Measurements from ENCODE around the gene LRRC32.

Gene LRRC32

DNA sequence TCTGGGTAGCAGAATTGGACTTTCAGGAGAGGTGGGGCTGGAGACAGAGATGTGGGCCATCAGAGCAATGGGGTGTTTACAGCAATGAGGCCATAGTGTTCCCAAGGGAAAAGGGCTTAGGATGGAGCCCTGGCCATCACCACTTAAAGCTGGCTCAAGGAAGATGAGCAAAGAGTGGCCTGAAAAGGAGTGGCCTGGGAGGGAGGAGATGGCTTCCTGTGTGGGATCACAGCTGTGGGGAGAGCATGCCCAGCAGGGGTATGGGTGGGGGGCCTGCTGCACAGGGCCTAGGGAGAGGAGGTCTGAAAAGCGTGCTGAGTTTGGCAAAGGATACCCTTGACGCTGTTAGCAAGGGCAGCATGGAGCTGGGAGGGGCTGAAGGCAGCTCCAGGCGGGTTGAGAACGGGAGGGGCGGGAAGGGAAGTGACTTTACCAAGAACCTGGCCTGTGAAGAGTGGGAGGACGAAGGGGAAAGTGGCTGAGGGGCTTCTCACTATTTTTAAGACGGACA is 13.9 kb downstream of the LRRC32 start:
- Histone ChIP-seq H3K36me3 (ENCODE audit: control insufficient read depth in 1 of 2, insufficient read depth in 2 of 2, low read depth in 1 of 2, low read length in 2 of 2) (peaks cover 37 to 60% of the 10 kb centered on the region in 2 experiments), H3K14ac (ENCODE audit: low read length in 2 of 2) (no peak overlapping the region), H3K9ac (ENCODE audit: low read length) (peak overlapping the region; percentile 4), H3K79me1 (replicated peaks; ENCODE audit: low read length, poor library complexity, severe bottlenecking) (no peaks in the 10 kb centered on the region), H3K4ac (ENCODE audit: low read depth in 1 of 2, low read length in 2 of 2) (no peak overlapping the region), H3K4me2 (ENCODE audit: low read length, poor library complexity, severe bottlenecking) (no peak overlapping the region), H3K4me1 (ENCODE audit: control insufficient read depth, insufficient read depth, low read depth, low read length) (peaks cover 4% of the 10 kb centered on the region), H2AK5ac (ENCODE audit: low read length, severe bottlenecking) (no peak overlapping the region), H2BK12ac (ENCODE audit: low read length in 2 of 2) (peak overlapping the region in 1 of 2 experiments; percentile 73), H3K27me3 (ENCODE audit: control insufficient read depth in 1 of 2, insufficient read depth in 1 of 2, low read length in 2 of 2) (peaks cover 0 to 3% of the 10 kb centered on the region in 2 experiments), H2BK15ac (ENCODE audit: low read depth, poor library complexity, severe bottlenecking) (peak overlapping the region; percentile 3), H3K23ac (ENCODE audit: low read length in 2 of 2) (no peak overlapping the region), H4K8ac (ENCODE audit: low read length) (no peak overlapping the region), H2BK120ac (ENCODE audit: low read depth, low read length) (no peak overlapping the region), H3K27ac (ENCODE audit: low read length, poor library complexity, severe bottlenecking) (no peak overlapping the region), H3K9me3 (ENCODE audit: control insufficient read depth, low read length) (no peaks in the 10 kb centered on the region), H4K91ac (ENCODE audit: low read length) (peak overlapping the region; percentile 52), H2AFZ (ENCODE audit: low read depth, low read length) (no peak overlapping the region), H3K4me3 (ENCODE audit: insufficient read depth in 1 of 2, low read depth in 1 of 2, low read length in 2 of 2) (no peak overlapping the region), H3K18ac (ENCODE audit: low read depth in 1 of 2, low read length in 2 of 2) (peak overlapping the region; percentile 14 to 22), H2BK5ac (ENCODE audit: low read depth, low read length, poor library complexity, severe bottlenecking) (no peak overlapping the region)
- DNase-seq, result no peak
- WGBS, result 33% methylated on average over 7 of the region's 7 CpGs

DNA sequence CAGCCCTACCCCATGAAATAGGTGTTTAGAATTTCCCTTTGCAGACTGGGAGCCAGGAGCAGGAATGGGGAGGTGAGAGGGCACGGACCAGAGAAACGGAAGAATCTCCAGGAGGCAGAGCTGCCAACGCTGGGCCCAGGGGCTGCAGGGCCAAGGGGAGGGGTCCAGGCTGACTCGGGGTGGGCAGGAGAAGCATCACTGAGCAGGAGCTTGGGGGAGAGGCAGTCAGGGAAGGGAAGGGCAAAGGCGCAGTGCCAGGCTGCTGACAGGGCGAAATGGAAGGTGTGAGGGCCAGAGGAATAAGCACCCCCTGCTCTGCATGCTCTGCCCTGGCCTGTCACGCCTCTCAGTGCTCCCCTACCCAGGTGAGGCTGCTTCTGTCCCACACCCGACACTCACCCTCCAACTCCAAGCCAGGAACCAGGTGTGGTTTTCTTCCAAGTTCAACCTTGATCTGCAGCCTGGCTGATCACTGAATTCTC is 14.5 kb downstream of the LRRC32 start:
- Histone ChIP-seq H2AFZ (ENCODE audit: low read depth, low read length) (no peak overlapping the region), H3K18ac (ENCODE audit: low read depth in 1 of 2, low read length in 2 of 2) (peak overlapping the region; percentile 22 to 33), H3K27ac (ENCODE audit: low read length, poor library complexity, severe bottlenecking) (no peak overlapping the region), H2BK5ac (ENCODE audit: low read depth, low read length, poor library complexity, severe bottlenecking) (no peak overlapping the region), H3K27me3 (ENCODE audit: control insufficient read depth in 1 of 2, insufficient read depth in 1 of 2, low read length in 2 of 2) (peaks cover 0 to 3% of the 10 kb centered on the region in 2 experiments), H3K9ac (ENCODE audit: low read length) (peak overlapping the region; percentile 4), H3K9me3 (ENCODE audit: control insufficient read depth, low read length) (no peaks in the 10 kb centered on the region), H3K4me1 (ENCODE audit: control insufficient read depth, insufficient read depth, low read depth, low read length) (peaks cover 4% of the 10 kb centered on the region), H2BK12ac (ENCODE audit: low read length in 2 of 2) (peak overlapping the region in 1 of 2 experiments; percentile 78), H2BK120ac (ENCODE audit: low read depth, low read length) (no peak overlapping the region), H4K8ac (ENCODE audit: low read length) (peak overlapping the region; percentile 57), H3K36me3 (ENCODE audit: control insufficient read depth in 1 of 2, insufficient read depth in 2 of 2, low read depth in 1 of 2, low read length in 2 of 2) (peaks cover 32 to 55% of the 10 kb centered on the region in 2 experiments), H3K14ac (ENCODE audit: low read length in 2 of 2) (no peak overlapping the region), H2BK15ac (ENCODE audit: low read depth, poor library complexity, severe bottlenecking) (peak overlapping the region; percentile 71), H3K23ac (ENCODE audit: low read length in 2 of 2) (no peak overlapping the region), H4K91ac (ENCODE audit: low read length) (peak overlapping the region; percentile 52), H3K4me3 (ENCODE audit: insufficient read depth in 1 of 2, low read depth in 1 of 2, low read length in 2 of 2) (no peak overlapping the region), H3K4ac (ENCODE audit: low read depth in 1 of 2, low read length in 2 of 2) (no peak overlapping the region), H3K4me2 (ENCODE audit: low read length, poor library complexity, severe bottlenecking) (no peak overlapping the region), H2AK5ac (ENCODE audit: low read length, severe bottlenecking) (no peak overlapping the region), H3K79me1 (replicated peaks; ENCODE audit: low read length, poor library complexity, severe bottlenecking) (no peaks in the 10 kb centered on the region)
- 91% methylated on average over 6 of the region's 8 CpGs for WGBS
- no peak for DNase-seq

DNA sequence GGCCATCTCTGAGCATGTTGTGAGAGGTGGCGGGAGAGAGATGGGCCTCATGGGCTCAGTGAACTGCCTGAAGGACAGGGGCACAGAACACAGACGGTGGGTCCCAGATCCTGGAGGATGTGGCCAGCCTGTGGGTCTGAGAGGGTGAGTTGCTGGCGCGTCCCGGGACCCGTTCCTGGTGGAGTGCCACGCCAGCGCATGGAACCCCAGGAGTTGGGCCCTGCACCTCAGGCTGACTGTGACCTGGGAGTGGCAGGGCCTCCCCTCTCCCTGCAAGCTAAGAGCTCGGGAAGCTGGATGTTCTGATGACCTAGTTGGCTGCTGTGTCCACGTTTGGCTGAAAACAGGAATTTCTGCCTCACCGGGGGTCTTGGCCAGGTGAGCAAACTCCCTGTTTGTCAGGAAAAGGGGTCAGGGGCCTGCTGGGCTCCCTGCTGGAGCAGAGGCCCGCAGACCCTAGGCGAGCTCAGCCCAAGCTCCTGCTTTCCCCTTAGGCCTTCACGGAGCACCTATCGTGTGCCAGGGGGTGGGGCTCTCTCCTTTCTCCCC is 15.0 kb downstream of the LRRC32 start:
- H4K91ac ChIP-seq (ENCODE audit: low read length), result peak overlapping the region; percentile 77
- no peak overlapping the region for H3K4me2 ChIP-seq (ENCODE audit: low read length, poor library complexity, severe bottlenecking)
- H2AFZ ChIP-seq (ENCODE audit: low read depth, low read length), result no peak overlapping the region
- H3K36me3 ChIP-seq (ENCODE audit: control insufficient read depth in 1 of 2, insufficient read depth in 2 of 2, low read depth in 1 of 2, low read length in 2 of 2), result peaks cover 27 to 50% of the 10 kb centered on the region in 2 experiments
- peak overlapping the region; percentile 94 for H2BK15ac ChIP-seq (ENCODE audit: low read depth, poor library complexity, severe bottlenecking)
- H3K23ac ChIP-seq (ENCODE audit: low read length in 2 of 2), result no peak overlapping the region
- no peak for DNase-seq
- no peak overlapping the region for H3K27ac ChIP-seq (ENCODE audit: low read length, poor library complexity, severe bottlenecking)
- no peak overlapping the region for H3K4me3 ChIP-seq (ENCODE audit: insufficient read depth in 1 of 2, low read depth in 1 of 2, low read length in 2 of 2)
- H3K9me3 ChIP-seq (ENCODE audit: control insufficient read depth, low read length), result no peaks in the 10 kb centered on the region
- no peak overlapping the region for H2BK5ac ChIP-seq (ENCODE audit: low read depth, low read length, poor library complexity, severe bottlenecking)
- H2AK5ac ChIP-seq (ENCODE audit: low read length, severe bottlenecking), result no peak overlapping the region
- H3K9ac ChIP-seq (ENCODE audit: low read length), result peak overlapping the region; percentile 65
- no peak overlapping the region for H2BK120ac ChIP-seq (ENCODE audit: low read depth, low read length)
- H2BK12ac ChIP-seq (ENCODE audit: low read length in 2 of 2), result peak overlapping the region; percentile 59 to 78
- H3K27me3 ChIP-seq (ENCODE audit: control insufficient read depth in 1 of 2, insufficient read depth in 1 of 2, low read length in 2 of 2), result peaks cover 0 to 3% of the 10 kb centered on the region in 2 experiments
- 82% methylated on average over 12 of the region's 15 CpGs for WGBS
- peak overlapping the region; percentile 82 to 85 for H3K18ac ChIP-seq (ENCODE audit: low read depth in 1 of 2, low read length in 2 of 2)
- peak overlapping the region in 1 of 2 experiments; percentile 57 for H3K14ac ChIP-seq (ENCODE audit: low read length in 2 of 2)
- H3K4me1 ChIP-seq (ENCODE audit: control insufficient read depth, insufficient read depth, low read depth, low read length), result peaks cover 4% of the 10 kb centered on the region
- no peaks in the 10 kb centered on the region for H3K79me1 ChIP-seq (replicated peaks; ENCODE audit: low read length, poor library complexity, severe bottlenecking)
- H4K8ac ChIP-seq (ENCODE audit: low read length), result peak overlapping the region; percentile 88
- peak overlapping the region; percentile 46 to 62 for H3K4ac ChIP-seq (ENCODE audit: low read depth in 1 of 2, low read length in 2 of 2)

DNA sequence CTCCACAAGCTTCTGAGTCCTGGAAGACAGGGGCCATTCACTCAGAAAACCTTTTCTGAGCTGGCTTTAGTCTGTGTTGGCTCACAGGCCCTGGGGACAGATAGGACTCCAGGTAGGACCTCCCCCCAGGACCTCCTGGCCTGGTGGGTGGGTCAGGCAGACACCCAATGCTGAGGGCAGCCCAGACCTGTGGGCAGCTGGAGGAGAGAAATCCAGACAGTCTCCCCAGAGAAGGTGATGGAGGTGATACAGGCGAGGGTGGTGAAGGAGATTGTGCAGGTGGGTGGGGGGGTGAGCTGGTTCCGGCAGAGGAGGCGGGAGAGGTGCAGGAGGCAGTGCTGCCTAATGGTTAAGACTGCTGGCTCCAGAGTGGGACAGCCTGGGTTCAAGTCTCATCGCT is 15.6 kb downstream of the LRRC32 start:
- DNase-seq, result no peak
- H2AFZ ChIP-seq (ENCODE audit: low read depth, low read length), result peak overlapping the region; percentile 20
- no peak overlapping the region for H3K27ac ChIP-seq (ENCODE audit: low read length, poor library complexity, severe bottlenecking)
- no peak overlapping the region for H2AK5ac ChIP-seq (ENCODE audit: low read length, severe bottlenecking)
- H4K8ac ChIP-seq (ENCODE audit: low read length), result peak overlapping the region; percentile 88
- H3K36me3 ChIP-seq (ENCODE audit: control insufficient read depth in 1 of 2, insufficient read depth in 2 of 2, low read depth in 1 of 2, low read length in 2 of 2), result peaks cover 21 to 44% of the 10 kb centered on the region in 2 experiments
- H3K18ac ChIP-seq (ENCODE audit: low read depth in 1 of 2, low read length in 2 of 2), result peak overlapping the region; percentile 58 to 82
- H2BK5ac ChIP-seq (ENCODE audit: low read depth, low read length, poor library complexity, severe bottlenecking), result no peak overlapping the region
- H3K27me3 ChIP-seq (ENCODE audit: control insufficient read depth in 1 of 2, insufficient read depth in 1 of 2, low read length in 2 of 2), result peaks cover 0 to 5% of the 10 kb centered on the region in 2 experiments
- H3K23ac ChIP-seq (ENCODE audit: low read length in 2 of 2), result peak overlapping the region in 1 of 2 experiments; percentile 41
- H3K4me3 ChIP-seq (ENCODE audit: insufficient read depth in 1 of 2, low read depth in 1 of 2, low read length in 2 of 2), result no peak overlapping the region
- peaks cover 4% of the 10 kb centered on the region for H3K4me1 ChIP-seq (ENCODE audit: control insufficient read depth, insufficient read depth, low read depth, low read length)
- peak overlapping the region in 1 of 2 experiments; percentile 79 for H3K14ac ChIP-seq (ENCODE audit: low read length in 2 of 2)
- peak overlapping the region; percentile 71 to 97 for H3K4ac ChIP-seq (ENCODE audit: low read depth in 1 of 2, low read length in 2 of 2)
- peak overlapping the region; percentile 96 for H4K91ac ChIP-seq (ENCODE audit: low read length)
- no peaks in the 10 kb centered on the region for H3K79me1 ChIP-seq (replicated peaks; ENCODE audit: low read length, poor library complexity, severe bottlenecking)
- H3K9me3 ChIP-seq (ENCODE audit: control insufficient read depth, low read length), result no peaks in the 10 kb centered on the region
- H2BK15ac ChIP-seq (ENCODE audit: low read depth, poor library complexity, severe bottlenecking), result peak overlapping the region; percentile 94
- H2BK120ac ChIP-seq (ENCODE audit: low read depth, low read length), result peak overlapping the region; percentile 86
- H3K4me2 ChIP-seq (ENCODE audit: low read length, poor library complexity, severe bottlenecking), result no peak overlapping the region
- peak overlapping the region; percentile 78 to 82 for H2BK12ac ChIP-seq (ENCODE audit: low read length in 2 of 2)
- WGBS, result 100% methylated on average over 4 of the region's 4 CpGs
- H3K9ac ChIP-seq (ENCODE audit: low read length), result peak overlapping the region; percentile 65

All from mesenchymal stem cell (in vitro differentiated cells and primary cell).